ENCODE results near the gene VPS13A.
"Not testable (repeated sequence)": the region's sequence is repeated elsewhere in the genome, so short reads cannot be mapped to it uniquely, and the experiment has no call there.

The VPS13A gene

GRCh38 chr9:77183581-77183980, 6.2 kb downstream of the VPS13A start:
- no peak for DNase-seq (ENCODE audit: low read depth in 2 of 2)

GRCh38 chr9:77188242-77188641, 10.9 kb downstream of the VPS13A start:
- DNase-seq (ENCODE audit: low read depth in 2 of 2), result no peak

- DNase-seq (ENCODE audit: low read depth in 2 of 2), result no peak
These were observed 17.1 kb downstream of the VPS13A start for GRCh38 chr9:77194423-77194822.

- no peak for DNase-seq (ENCODE audit: low read depth in 2 of 2)
These were observed 32.8 kb downstream of the VPS13A start for GRCh38 chr9:77210116-77210515.

GRCh38 chr9:77211561-77211960, 34.2 kb downstream of the VPS13A start:
- DNase-seq (ENCODE audit: low read depth in 2 of 2), result no peak

GRCh38 chr9:77212801-77213200, 35.5 kb downstream of the VPS13A start:
- no peak for DNase-seq (ENCODE audit: low read depth in 2 of 2)

- no peak for DNase-seq (ENCODE audit: low read depth in 2 of 2)
These were observed 38.5 kb downstream of the VPS13A start for GRCh38 chr9:77215874-77216273.

- no peak for DNase-seq (ENCODE audit: low read depth in 2 of 2)
These were observed 41.3 kb downstream of the VPS13A start for GRCh38 chr9:77218612-77219011.

- no peak for DNase-seq (ENCODE audit: low read depth in 2 of 2)
These were observed 44.1 kb downstream of the VPS13A start for GRCh38 chr9:77221431-77221830.

- DNase-seq (ENCODE audit: low read depth in 2 of 2), result no peak
These were observed 47.5 kb downstream of the VPS13A start for GRCh38 chr9:77224746-77225312.

- no peak for DNase-seq (ENCODE audit: low read depth in 2 of 2)
These were observed 59.4 kb downstream of the VPS13A start for GRCh38 chr9:77236693-77237092.

GRCh38 chr9:77237896-77238295, 60.6 kb downstream of the VPS13A start:
- DNase-seq (ENCODE audit: low read depth in 2 of 2), result no peak

- no peak for DNase-seq (ENCODE audit: low read depth in 2 of 2)
These were observed 73.7 kb downstream of the VPS13A start for GRCh38 chr9:77251050-77251449.

GRCh38 chr9:77257275-77257674, 79.9 kb downstream of the VPS13A start:
- DNase-seq (ENCODE audit: low read depth in 2 of 2), result no peak

GRCh38 chr9:77261605-77262004, 84.3 kb downstream of the VPS13A start:
- no peak for DNase-seq (ENCODE audit: low read depth in 2 of 2)

GRCh38 chr9:77267762-77268161, 90.4 kb downstream of the VPS13A start:
- not testable (repeated sequence) for DNase-seq (ENCODE audit: low read depth in 2 of 2)

GRCh38 chr9:77271023-77271690, 93.8 kb downstream of the VPS13A start:
- no peak for DNase-seq (ENCODE audit: low read depth in 2 of 2)

- DNase-seq (ENCODE audit: low read depth in 2 of 2), result no peak
These were observed 99.5 kb downstream of the VPS13A start for GRCh38 chr9:77276799-77277198.

GRCh38 chr9:77277719-77278118, 100.4 kb downstream of the VPS13A start:
- DNase-seq (ENCODE audit: low read depth in 2 of 2), result no peak

- DNase-seq (ENCODE audit: low read depth in 2 of 2), result no peak
These were observed 106.7 kb downstream of the VPS13A start for GRCh38 chr9:77283991-77284390.

- DNase-seq (ENCODE audit: low read depth in 2 of 2), result no peak
These were observed 107.3 kb downstream of the VPS13A start for GRCh38 chr9:77284616-77285015.

- DNase-seq (ENCODE audit: low read depth in 2 of 2), result no peak
These were observed 113.0 kb downstream of the VPS13A start for GRCh38 chr9:77290373-77290772.

GRCh38 chr9:77291714-77292113, 114.4 kb downstream of the VPS13A start:
- DNase-seq (ENCODE audit: low read depth in 2 of 2), result no peak

GRCh38 chr9:77293949-77294348, 116.6 kb downstream of the VPS13A start:
- no peak for DNase-seq (ENCODE audit: low read depth in 2 of 2)
